GDM1 (cell line): Measurements from ENCODE around the gene TANC1.
"Not testable (repeated sequence)": the region's sequence is repeated elsewhere in the genome, so short reads cannot be mapped to it uniquely, and the experiment has no call there.

Source experiments
- DNase-seq: peaks from one replicate; lab custom pipeline; 2025; lab: John Stamatoyannopoulos, UW

Gene TANC1

GRCh38 chr2:159029936-159030335 is 61.5 kb downstream of the TANC1 start:
- no peak for DNase-seq

- DNase-seq, result no peak
Measured at GRCh38 chr2:159030674-159031380, 62.4 kb downstream of the TANC1 start.

- no peak for DNase-seq
Measured at GRCh38 chr2:159032146-159032545, 63.7 kb downstream of the TANC1 start.

- DNase-seq, result no peak
Measured at GRCh38 chr2:159032580-159032979, 64.1 kb downstream of the TANC1 start.

GRCh38 chr2:159034713-159035112 is 66.3 kb downstream of the TANC1 start:
- DNase-seq, result no peak

- peak; percentile 6 for DNase-seq
Measured at GRCh38 chr2:159035790-159036411, 67.5 kb downstream of the TANC1 start.

GRCh38 chr2:159036461-159036860 is 68.0 kb downstream of the TANC1 start:
- not testable (repeated sequence) for DNase-seq

GRCh38 chr2:159041328-159041727 is 72.9 kb downstream of the TANC1 start:
- DNase-seq, result not testable (repeated sequence)

- no peak for DNase-seq
Measured at GRCh38 chr2:159042115-159042850, 73.8 kb downstream of the TANC1 start.

GRCh38 chr2:159043710-159044109 is 75.3 kb downstream of the TANC1 start:
- DNase-seq, result no peak

GRCh38 chr2:159044804-159045286 is 76.4 kb downstream of the TANC1 start:
- DNase-seq, result no peak

GRCh38 chr2:159045545-159046454 is 77.4 kb downstream of the TANC1 start:
- no peak for DNase-seq

GRCh38 chr2:159046966-159047365 is 78.5 kb downstream of the TANC1 start:
- DNase-seq, result no peak

GRCh38 chr2:159050426-159050825 is 82.0 kb downstream of the TANC1 start:
- no peak for DNase-seq

GRCh38 chr2:159051133-159051532 is 82.7 kb downstream of the TANC1 start:
- DNase-seq, result no peak

GRCh38 chr2:159051661-159052060 is 83.2 kb downstream of the TANC1 start:
- DNase-seq, result no peak

GRCh38 chr2:159052157-159052601 is 83.7 kb downstream of the TANC1 start:
- DNase-seq, result no peak

- DNase-seq, result no peak
Measured at GRCh38 chr2:159053161-159054031, 85.0 kb downstream of the TANC1 start.

GRCh38 chr2:159054032-159054334 is 85.5 kb downstream of the TANC1 start:
- no peak for DNase-seq

- no peak for DNase-seq
Measured at GRCh38 chr2:159054985-159055384, 86.5 kb downstream of the TANC1 start.

GRCh38 chr2:159060518-159060917 is 92.1 kb downstream of the TANC1 start:
- DNase-seq, result no peak
